Fibroblast of villous mesenchyme (primary cell): Measurements from ENCODE around the gene WDFY2. TPM values are rescaled to one million over a fixed set of nuclear protein-coding genes. Genes with fewer than 3 reads are reported as not detected.
A peak's percentile ranks its signal among the peaks of the same experiment; 100 is the strongest.

ENCODE experiments used
- DNase-seq: peaks from one replicate; pipeline ENCODE4 v3.0.0-alpha.2; 2010; ENCODE audit warnings: low read depth
- H3K4me3 ChIP-seq: 2 replicates; pipeline ENCODE4 v1.5.1; 2011; ENCODE audit warnings: low read depth, mild to moderate bottlenecking, low read length
- total RNA-seq: library from RNA; depleted of rRNA; stranded (reverse); fragments of >200 nt; gene quantifications from 2 replicates; pipeline ENCODE4 v1.2.3, GENCODE V29; 2012
- TF ChIP-seq, protein P1 (sequence below): IDR thresholded peaks from 2 replicates; pipeline ENCODE4 v1.5.1; 2012; ENCODE audit warnings: low read depth, mild to moderate bottlenecking, low read length; ENCODE audit not compliant: insufficient read depth

Gene WDFY2
- total RNA-seq, 1 donor = 6.0 TPM

GRCh38 chr13:51584731-51585672, 740 bp downstream of the WDFY2 start:
- TF ChIP-seq, protein P1, sequence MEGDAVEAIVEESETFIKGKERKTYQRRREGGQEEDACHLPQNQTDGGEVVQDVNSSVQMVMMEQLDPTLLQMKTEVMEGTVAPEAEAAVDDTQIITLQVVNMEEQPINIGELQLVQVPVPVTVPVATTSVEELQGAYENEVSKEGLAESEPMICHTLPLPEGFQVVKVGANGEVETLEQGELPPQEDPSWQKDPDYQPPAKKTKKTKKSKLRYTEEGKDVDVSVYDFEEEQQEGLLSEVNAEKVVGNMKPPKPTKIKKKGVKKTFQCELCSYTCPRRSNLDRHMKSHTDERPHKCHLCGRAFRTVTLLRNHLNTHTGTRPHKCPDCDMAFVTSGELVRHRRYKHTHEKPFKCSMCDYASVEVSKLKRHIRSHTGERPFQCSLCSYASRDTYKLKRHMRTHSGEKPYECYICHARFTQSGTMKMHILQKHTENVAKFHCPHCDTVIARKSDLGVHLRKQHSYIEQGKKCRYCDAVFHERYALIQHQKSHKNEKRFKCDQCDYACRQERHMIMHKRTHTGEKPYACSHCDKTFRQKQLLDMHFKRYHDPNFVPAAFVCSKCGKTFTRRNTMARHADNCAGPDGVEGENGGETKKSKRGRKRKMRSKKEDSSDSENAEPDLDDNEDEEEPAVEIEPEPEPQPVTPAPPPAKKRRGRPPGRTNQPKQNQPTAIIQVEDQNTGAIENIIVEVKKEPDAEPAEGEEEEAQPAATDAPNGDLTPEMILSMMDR = peak; percentile 12
- DNase-seq = peak; percentile 48
- H3K4me3 ChIP-seq = peak overlapping the region; percentile 92

DNA sequence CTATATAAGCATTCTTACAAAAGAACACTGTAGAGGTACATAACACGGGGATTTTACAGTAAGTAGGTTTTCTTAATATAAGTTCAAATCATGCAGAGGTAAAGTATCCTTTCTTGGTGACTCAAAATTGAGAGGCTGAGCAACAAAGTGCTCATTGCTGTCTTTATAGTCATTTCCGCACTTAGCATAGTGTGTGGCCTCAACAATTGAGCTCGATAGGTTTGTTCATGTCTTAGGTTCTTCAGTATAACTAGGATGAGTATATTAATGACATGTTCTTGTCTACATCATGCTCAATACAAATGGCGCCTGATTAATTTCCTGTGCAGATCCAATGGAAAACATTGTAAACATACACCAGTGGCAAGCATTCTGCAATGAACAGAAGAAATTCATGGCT, 1.4 kb downstream of the WDFY2 start:
- TF ChIP-seq, protein P1 = no peak
- peak overlapping the region; percentile 92 for H3K4me3 ChIP-seq
- DNase-seq = peak; percentile 18

- TF ChIP-seq, protein P1 = no peak
- H3K4me3 ChIP-seq = no peak overlapping the region
- no peak for DNase-seq
Measured at GRCh38 chr13:51587372-51587771, 3.1 kb downstream of the WDFY2 start.

GRCh38 chr13:51588406-51588949, 4.2 kb downstream of the WDFY2 start:
- DNase-seq = no peak
- H3K4me3 ChIP-seq = no peak overlapping the region
- TF ChIP-seq, protein P1 = no peak

GRCh38 chr13:51589793-51590192, 5.5 kb downstream of the WDFY2 start:
- TF ChIP-seq, protein P1 = no peak
- peak; percentile 50 for DNase-seq
- H3K4me3 ChIP-seq = no peak overlapping the region

DNA sequence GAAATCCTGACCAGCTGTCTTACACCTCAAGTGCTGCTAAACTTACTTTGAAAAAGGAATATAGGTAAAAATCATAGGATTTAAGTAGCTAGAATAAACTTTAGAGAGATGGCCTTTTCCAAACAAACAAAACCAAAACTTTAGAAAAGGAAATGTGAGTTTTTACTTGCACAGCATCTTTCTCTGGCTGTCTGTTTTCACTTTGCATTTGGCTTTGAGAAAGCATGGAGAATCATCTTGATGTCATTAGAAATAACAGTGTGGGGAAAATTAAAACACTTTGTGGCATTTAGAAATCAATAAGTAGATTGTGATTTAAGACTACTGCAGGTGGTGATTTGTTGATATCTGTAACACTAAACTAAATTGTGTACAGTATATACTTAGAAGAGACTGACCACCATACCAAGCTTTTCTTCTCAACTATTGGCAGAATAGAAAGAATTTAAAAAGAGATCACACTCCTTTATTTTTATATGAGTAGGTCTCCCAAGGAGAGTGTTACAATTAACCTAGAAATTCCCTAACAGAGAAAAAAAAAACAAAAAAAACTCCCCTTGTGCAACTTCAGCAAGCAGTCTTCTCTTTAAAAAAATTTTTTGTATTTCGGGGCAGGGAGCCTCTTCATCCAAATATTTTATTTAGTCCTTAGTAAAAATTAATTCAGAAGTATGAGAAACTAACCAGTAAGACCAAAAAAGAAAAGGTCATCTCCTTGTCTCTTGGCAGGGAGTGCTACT, 6.1 kb downstream of the WDFY2 start:
- TF ChIP-seq, protein P1 = no peak
- no peak for DNase-seq
- no peak overlapping the region for H3K4me3 ChIP-seq
